HepG2 (cell line): ENCODE measurements around the gene SCUBE1.

Experiments
- LCORL ChIP-seq, 2 experiments: fragments of 450-650 bp in 1 of 2; sonication (generic) in 1 of 2; formaldehyde crosslinking in 1 of 2; IDR thresholded peaks; 2 replicates each; pipeline versions ENCODE4 v1.5.0 to v1.6.1; 2017 to 2020; ENCODE audit warnings: antibody characterized with exemption in 1 of 2, missing genetic modification reagents in 1 of 2
- ZNF331 ChIP-seq: sonication (generic); formaldehyde crosslinking; IDR thresholded peaks from 2 replicates; pipeline ENCODE4 v1.4.0; 2020; ENCODE audit warnings: missing genetic modification reagents
- ZNF607 ChIP-seq: sonication (generic); formaldehyde crosslinking; IDR thresholded peaks from 2 replicates; pipeline ENCODE4 v1.5.1; 2020; ENCODE audit warnings: missing genetic modification reagents, mild to moderate bottlenecking, borderline replicate concordance
- ZNF781 ChIP-seq: sonication (generic); formaldehyde crosslinking; IDR thresholded peaks from 2 replicates; pipeline ENCODE4 v1.5.1; 2020; ENCODE audit warnings: borderline replicate concordance, mild to moderate bottlenecking, missing genetic modification reagents; ENCODE audit errors: not compliant biosample characterization
- TF ChIP-seq, protein P1 (sequence below): sonication (generic); formaldehyde crosslinking; IDR thresholded peaks from 2 replicates; pipeline ENCODE4 v1.8.1; 2023; ENCODE audit warnings: mild to moderate bottlenecking, missing genetic modification reagents

GRCh38 chr22:43222262-43222661 lies 120.9 kb downstream of the SCUBE1 start:
- TF ChIP-seq LCORL (IDR thresholded peaks at IDR 0.05): no peak
- no peak for TF ChIP-seq LCORL (CRISPR knock-in tag; IDR thresholded peaks at IDR 0.05)
- TF ChIP-seq ZNF607 (CRISPR knock-in tag): no peak
- no peak for TF ChIP-seq ZNF781 (CRISPR knock-in tag)
- TF ChIP-seq, protein P1, sequence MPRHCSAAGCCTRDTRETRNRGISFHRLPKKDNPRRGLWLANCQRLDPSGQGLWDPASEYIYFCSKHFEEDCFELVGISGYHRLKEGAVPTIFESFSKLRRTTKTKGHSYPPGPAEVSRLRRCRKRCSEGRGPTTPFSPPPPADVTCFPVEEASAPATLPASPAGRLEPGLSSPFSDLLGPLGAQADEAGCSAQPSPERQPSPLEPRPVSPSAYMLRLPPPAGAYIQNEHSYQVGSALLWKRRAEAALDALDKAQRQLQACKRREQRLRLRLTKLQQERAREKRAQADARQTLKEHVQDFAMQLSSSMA (CRISPR knock-in tag): no peak
- no peak for TF ChIP-seq ZNF331
